DOHH2 (cell line): ENCODE data around the gene HSPB2.

Source experiments
- H3F3A ChIP-seq: fragments of 200-600 bp; sonication (generic), shearing (Covaris generic); 2 replicates; pipeline ENCODE4 v1.6.0; 2016; ENCODE audit warnings: antibody characterized with exemption, mild to moderate bottlenecking; ENCODE audit not compliant: control insufficient read depth, insufficient read depth
- H3K27ac ChIP-seq: fragments of 200-600 bp; sonication (generic); 2 replicates; pipeline ENCODE4 v1.5.1; 2014; ENCODE audit warnings: low read depth, mild to moderate bottlenecking, low read length, moderate library complexity
- H3K27me3 ChIP-seq: fragments of 200-600 bp; sonication (generic); 2 replicates; pipeline ENCODE4 v1.6.1; 2014; ENCODE audit warnings: mild to moderate bottlenecking, low read length, mixed read lengths; ENCODE audit not compliant: control insufficient read depth
- H3K36me3 ChIP-seq: fragments of 200-600 bp; sonication (generic); 2 replicates; pipeline ENCODE4 v1.6.1; 2014; ENCODE audit warnings: mild to moderate bottlenecking, low read length, moderate library complexity, mixed read lengths; ENCODE audit not compliant: control insufficient read depth
- H3K4me1 ChIP-seq: fragments of 200-600 bp; sonication (generic); 2 replicates; pipeline ENCODE4 v1.6.1; 2014; ENCODE audit warnings: mild to moderate bottlenecking, low read length, mixed read lengths; ENCODE audit not compliant: control insufficient read depth
- H3K4me2 ChIP-seq: fragments of 200-600 bp; sonication (generic); 2 replicates; pipeline ENCODE4 v1.6.0; 2014; ENCODE audit warnings: mild to moderate bottlenecking, low read length, moderate library complexity
- H3K4me3 ChIP-seq: fragments of 200-600 bp; sonication (generic); 2 replicates; pipeline ENCODE4 v1.5.1; 2014; ENCODE audit warnings: mild to moderate bottlenecking, low read length, mixed read lengths
- H3K79me2 ChIP-seq: fragments of 200-600 bp; sonication (generic); 2 replicates; pipeline ENCODE4 v1.6.1; 2014; ENCODE audit warnings: mild to moderate bottlenecking, low read length, mixed read lengths; ENCODE audit not compliant: control insufficient read depth
- H3K9me2 ChIP-seq: fragments of 200-600 bp; sonication (generic); replicated peaks from 2 replicates; pipeline ENCODE4 v1.6.1; 2014; ENCODE audit warnings: mild to moderate bottlenecking, low read length, mixed read lengths; ENCODE audit not compliant: control insufficient read depth
- H3K9me3 ChIP-seq: fragments of 200-600 bp; sonication (generic); 2 replicates; pipeline ENCODE4 v1.6.1; 2014; ENCODE audit warnings: antibody characterized with exemption, low read length, mixed read lengths; ENCODE audit not compliant: control insufficient read depth, insufficient read depth
- H4K20me1 ChIP-seq: fragments of 200-600 bp; sonication (generic); 2 replicates; pipeline ENCODE4 v1.6.0; 2014; ENCODE audit warnings: low read depth, mild to moderate bottlenecking, antibody characterized with exemption, low read length, moderate library complexity; ENCODE audit not compliant: control insufficient read depth, insufficient read depth
- EZH2phosphoT487 ChIP-seq: fragments of 200-600 bp; sonication (generic); IDR thresholded peaks from 2 replicates; pipeline ENCODE4 v1.6.1; 2017; ENCODE audit warnings: borderline replicate concordance, mild to moderate bottlenecking, antibody characterized with exemption, low read length, moderate library complexity, mixed read lengths
- TF ChIP-seq, protein P1 (sequence below): fragments of 200-600 bp; sonication (generic); IDR thresholded peaks from one replicate; pipeline ENCODE4 v1.5.1; 2014; ENCODE audit warnings: antibody characterized with exemption, mild to moderate bottlenecking, low read depth, low read length; ENCODE audit not compliant: poor library complexity, severe bottlenecking

HSPB2 gene

DNA sequence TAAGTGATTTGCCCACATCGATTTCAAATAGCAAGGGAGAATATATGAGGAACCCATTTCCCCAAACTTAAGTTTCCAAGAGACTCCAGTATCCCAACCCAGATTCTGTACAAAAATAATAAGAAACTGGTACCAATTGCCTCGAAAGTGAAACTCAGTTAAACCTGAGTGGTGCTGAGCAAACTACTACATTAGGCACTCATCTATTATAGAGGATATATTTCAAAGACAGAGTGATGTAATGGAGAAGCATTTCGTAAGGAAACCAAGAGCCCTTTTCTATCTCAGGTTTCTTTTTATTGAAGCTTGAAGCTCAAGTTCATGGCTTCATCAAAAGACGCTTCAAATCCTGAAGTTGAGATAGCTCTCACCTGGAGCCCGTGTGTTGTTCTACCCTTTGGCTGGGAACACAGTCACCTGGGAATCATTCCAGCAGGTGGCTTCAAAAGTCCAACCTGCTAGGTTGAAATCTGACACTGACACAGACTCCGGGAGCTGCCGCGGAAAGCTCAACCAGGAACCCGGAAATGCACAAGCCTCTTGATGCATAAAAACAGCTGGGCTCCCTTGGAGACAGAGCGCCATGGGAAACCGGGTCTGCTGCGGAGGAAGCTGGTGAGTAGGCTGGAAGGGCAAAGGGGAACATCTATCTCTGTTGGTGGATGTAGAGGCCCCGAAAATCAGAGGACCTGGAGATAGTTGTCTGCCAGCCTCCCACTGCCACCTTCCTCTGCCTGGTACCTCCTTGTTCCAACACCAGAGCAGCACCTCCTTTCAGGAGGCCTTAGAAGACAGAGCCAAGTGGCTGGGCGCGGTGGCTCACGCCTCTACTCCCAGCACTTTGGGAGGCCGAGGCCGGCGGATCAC is 6.1 kb downstream of the HSPB2 start, which contains the start of gene C11orf52:
TSS of gene C11orf52 (plus strand) at position 524 of the 867 bp plus-strand sequence. CDS start at position 584, 60 bp downstream.
- Histone ChIP-seq H3K4me2 (no peak within 1 kb of the TSS), H3K9me2 (no peaks in the 10 kb centered on the region), H3K9me3 (no peaks in the 10 kb centered on the region), H3K36me3 (no peaks in the 10 kb centered on the region), H3K79me2 (no peaks in the 10 kb centered on the region), H4K20me1 (no peaks in the 10 kb centered on the region), H3F3A (no peaks in the 10 kb centered on the region), H3K4me1 (no peaks in the 10 kb centered on the region), H3K4me3 (no peak within 1 kb of the TSS), H3K27me3 (peaks cover 25% of the 10 kb centered on the region), H3K27ac (no peak within 1 kb of the TSS)
- TF ChIP-seq, protein P1, sequence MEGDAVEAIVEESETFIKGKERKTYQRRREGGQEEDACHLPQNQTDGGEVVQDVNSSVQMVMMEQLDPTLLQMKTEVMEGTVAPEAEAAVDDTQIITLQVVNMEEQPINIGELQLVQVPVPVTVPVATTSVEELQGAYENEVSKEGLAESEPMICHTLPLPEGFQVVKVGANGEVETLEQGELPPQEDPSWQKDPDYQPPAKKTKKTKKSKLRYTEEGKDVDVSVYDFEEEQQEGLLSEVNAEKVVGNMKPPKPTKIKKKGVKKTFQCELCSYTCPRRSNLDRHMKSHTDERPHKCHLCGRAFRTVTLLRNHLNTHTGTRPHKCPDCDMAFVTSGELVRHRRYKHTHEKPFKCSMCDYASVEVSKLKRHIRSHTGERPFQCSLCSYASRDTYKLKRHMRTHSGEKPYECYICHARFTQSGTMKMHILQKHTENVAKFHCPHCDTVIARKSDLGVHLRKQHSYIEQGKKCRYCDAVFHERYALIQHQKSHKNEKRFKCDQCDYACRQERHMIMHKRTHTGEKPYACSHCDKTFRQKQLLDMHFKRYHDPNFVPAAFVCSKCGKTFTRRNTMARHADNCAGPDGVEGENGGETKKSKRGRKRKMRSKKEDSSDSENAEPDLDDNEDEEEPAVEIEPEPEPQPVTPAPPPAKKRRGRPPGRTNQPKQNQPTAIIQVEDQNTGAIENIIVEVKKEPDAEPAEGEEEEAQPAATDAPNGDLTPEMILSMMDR = no peak
- TF ChIP-seq EZH2phosphoT487 = no peak

DNA sequence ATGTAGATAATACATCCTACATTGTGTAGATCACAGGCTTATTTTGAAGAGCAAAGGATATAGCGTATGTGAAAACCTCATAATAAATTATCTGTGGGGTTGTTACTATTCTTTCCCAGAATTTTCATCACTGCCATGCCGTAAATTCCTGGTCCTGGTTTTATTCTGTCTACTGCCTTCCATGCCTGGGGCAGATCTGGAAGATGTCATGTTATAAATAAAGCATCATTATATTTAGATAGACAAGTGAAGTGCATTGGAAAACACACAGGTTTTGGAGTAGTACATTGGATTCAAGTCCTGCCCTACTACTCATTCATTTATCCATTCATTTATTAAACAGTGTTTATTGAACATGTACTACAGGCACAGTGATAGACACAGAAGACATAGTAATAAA is 8.4 kb downstream of the HSPB2 start:
- H3K36me3 ChIP-seq = no peaks in the 10 kb centered on the region
- no peaks in the 10 kb centered on the region for H3K79me2 ChIP-seq
- no peaks in the 10 kb centered on the region for H3K9me2 ChIP-seq
- H3F3A ChIP-seq = no peaks in the 10 kb centered on the region
- H3K27ac ChIP-seq = no peak overlapping the region
- H3K27me3 ChIP-seq = peaks cover 10% of the 10 kb centered on the region
- no peaks in the 10 kb centered on the region for H4K20me1 ChIP-seq
- no peaks in the 10 kb centered on the region for H3K9me3 ChIP-seq
- peaks cover under 1% of the 10 kb centered on the region for H3K4me1 ChIP-seq
- no peak overlapping the region for H3K4me2 ChIP-seq
- TF ChIP-seq, protein P1 = no peak
- TF ChIP-seq EZH2phosphoT487 = no peak
- H3K4me3 ChIP-seq = no peak overlapping the region

DNA sequence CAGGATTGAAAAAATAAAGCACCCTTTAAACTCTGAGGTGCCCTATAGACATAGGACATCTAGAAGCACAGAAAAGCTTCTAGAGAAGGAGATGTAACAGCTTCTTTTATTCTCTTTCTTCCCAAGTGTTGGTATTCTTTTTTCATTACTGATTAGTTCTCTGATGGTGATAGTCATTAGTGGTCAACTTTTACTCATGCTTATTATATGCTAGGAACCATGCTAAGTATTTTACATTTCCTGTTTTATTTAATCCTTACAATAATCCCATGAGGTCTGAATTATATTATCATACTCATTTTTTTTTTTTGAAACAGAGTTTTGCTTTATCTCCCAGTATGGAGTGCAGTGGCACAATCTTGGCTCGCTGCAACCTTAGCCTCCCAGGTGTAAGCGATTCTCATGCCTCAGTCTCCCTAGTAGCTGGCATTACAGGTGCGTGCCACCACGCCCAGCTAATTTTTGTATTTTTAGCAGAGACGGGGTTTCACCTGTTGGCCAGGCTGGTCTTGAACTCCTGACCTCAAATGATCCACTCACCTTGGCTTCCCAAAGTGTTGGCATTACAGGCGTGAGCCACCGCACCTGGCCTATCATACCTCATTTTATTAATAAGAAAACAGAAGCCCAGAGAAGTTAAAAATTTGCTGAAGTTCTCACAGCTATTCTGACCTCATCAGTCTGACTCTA is 9.2 kb downstream of the HSPB2 start:
- H3F3A ChIP-seq = no peaks in the 10 kb centered on the region
- H3K27me3 ChIP-seq = peaks cover 2% of the 10 kb centered on the region
- H3K4me2 ChIP-seq = no peak overlapping the region
- H3K4me1 ChIP-seq = peaks cover 8% of the 10 kb centered on the region
- H3K9me2 ChIP-seq = no peaks in the 10 kb centered on the region
- H3K79me2 ChIP-seq = no peaks in the 10 kb centered on the region
- TF ChIP-seq, protein P1 = no peak
- H3K4me3 ChIP-seq = no peak overlapping the region
- H3K36me3 ChIP-seq = no peaks in the 10 kb centered on the region
- H3K27ac ChIP-seq = no peak overlapping the region
- no peaks in the 10 kb centered on the region for H4K20me1 ChIP-seq
- no peaks in the 10 kb centered on the region for H3K9me3 ChIP-seq
